Measurements from ENCODE around the gene IGLON5.

GRCh38 chr19:51347209-51347928 is 35.9 kb downstream of the IGLON5 start:
- no peak for TF ChIP-seq POLR2AphosphoS5 (IDR thresholded peaks at IDR 0.05)
- TF ChIP-seq CTCF (IDR thresholded peaks at IDR 0.05): no peak
